ENCODE results near the gene PRCD.
A peak's percentile ranks its signal among the peaks of the same experiment; 100 is the strongest.
"Not testable (repeated sequence)": the region's sequence is repeated elsewhere in the genome, so short reads cannot be mapped to it uniquely, and the experiment has no call there.

The PRCD gene

DNA sequence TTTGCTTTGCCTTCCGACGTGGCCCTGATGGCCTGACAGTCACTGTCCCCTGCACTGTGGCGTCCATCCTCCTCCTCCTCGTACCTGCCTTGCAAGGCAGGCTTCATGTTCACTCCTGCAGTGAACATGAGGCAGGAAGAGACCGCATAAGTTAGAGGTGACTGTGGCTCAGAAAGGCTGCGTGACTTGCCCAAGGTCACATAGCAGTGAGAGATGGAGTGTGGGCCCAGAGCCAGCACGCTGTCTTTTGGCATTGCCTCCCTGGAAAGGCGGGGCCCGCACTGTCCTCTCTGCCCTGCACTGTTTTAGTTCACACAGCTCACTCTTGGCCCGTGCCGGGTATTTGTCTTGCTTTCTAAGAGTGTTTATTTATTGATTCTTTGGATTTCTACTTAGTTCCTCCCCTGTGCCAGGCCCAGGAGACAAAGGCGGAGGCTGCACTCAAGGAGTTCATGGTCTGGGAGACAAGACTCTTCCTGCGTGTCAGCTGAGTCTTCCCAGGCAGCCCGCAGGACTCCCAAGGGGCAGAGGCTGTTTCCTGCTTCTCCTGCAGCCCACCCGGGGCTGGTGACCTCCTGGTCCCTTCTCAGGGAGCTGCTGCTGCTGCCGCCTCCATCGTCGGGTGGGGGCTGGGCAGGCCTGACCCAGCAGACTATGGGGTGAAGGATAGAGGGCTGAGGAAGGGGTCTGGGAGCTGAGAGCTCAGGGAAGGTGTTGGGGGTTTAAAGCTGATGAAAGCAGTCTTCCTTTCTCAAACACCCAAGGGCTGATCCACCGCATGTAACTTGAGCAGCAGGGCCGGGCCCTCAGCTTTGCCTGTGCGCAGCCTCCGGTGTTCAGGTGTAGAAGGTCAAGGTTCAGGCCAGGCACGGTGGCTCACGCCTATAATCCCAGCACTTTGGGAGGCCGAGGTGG lies 15.0 kb upstream of the PRCD start:
- Histone ChIP-seq H3K4me3 (ENCODE audit: low read depth, low read length) (no peak overlapping the region), H3K9me3 (ENCODE audit: severe bottlenecking) (no peaks in the 10 kb centered on the region), H3K36me3 (no peaks in the 10 kb centered on the region), H3K27ac (peak overlapping the region; percentile 54), H3K27me3 (ENCODE audit: insufficient read depth, low read depth, severe bottlenecking) (no peaks in the 10 kb centered on the region)
- TF ChIP-seq, protein P1, sequence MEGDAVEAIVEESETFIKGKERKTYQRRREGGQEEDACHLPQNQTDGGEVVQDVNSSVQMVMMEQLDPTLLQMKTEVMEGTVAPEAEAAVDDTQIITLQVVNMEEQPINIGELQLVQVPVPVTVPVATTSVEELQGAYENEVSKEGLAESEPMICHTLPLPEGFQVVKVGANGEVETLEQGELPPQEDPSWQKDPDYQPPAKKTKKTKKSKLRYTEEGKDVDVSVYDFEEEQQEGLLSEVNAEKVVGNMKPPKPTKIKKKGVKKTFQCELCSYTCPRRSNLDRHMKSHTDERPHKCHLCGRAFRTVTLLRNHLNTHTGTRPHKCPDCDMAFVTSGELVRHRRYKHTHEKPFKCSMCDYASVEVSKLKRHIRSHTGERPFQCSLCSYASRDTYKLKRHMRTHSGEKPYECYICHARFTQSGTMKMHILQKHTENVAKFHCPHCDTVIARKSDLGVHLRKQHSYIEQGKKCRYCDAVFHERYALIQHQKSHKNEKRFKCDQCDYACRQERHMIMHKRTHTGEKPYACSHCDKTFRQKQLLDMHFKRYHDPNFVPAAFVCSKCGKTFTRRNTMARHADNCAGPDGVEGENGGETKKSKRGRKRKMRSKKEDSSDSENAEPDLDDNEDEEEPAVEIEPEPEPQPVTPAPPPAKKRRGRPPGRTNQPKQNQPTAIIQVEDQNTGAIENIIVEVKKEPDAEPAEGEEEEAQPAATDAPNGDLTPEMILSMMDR (IDR thresholded peaks at IDR 0.05; ENCODE audit: low read depth, low read length), result no peak
- no peak for DNase-seq

DNA sequence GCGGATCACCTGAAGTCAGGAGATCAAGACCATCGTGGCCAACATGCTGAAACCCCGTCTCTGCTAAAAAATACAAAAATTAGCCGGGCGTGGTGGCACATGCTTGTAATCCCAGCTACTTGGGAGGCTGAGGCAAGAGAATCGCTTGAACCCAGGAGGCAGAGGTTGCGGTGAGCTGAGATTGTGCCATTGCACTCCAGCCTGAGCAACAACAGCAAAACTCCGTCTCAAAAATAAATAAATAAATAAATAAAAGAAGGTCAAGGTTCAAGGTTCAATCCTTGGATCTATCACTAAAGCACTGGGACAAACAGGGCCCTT lies 14.4 kb upstream of the PRCD start:
- H3K27me3 ChIP-seq (ENCODE audit: insufficient read depth, low read depth, severe bottlenecking); DNase-seq; H3K9me3 ChIP-seq (ENCODE audit: severe bottlenecking); H3K36me3 ChIP-seq; H3K4me3 ChIP-seq (ENCODE audit: low read depth, low read length): not testable (repeated sequence)
- peak overlapping the region; percentile 54; the same call in 1 of the 2 replicates for H3K27ac ChIP-seq

DNA sequence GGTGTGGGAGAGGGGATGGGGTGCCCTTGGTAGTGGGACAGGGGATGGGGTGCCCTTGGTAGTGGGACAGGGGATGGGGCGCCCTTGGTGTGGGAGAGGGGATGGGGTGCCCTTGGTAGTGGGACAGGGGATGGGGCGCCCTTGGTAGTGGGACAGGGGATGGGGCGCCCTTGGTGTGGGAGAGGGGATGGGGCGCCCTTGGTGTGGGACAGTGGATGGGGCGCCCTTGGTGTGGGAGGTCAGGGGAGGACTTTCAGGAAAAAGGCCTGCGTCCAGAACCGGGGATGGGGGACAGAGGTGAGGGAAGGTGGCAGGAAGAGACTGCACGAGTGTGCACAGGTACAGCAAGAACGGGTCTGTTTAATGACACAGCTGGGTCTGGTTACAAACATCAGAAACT lies 12.8 kb upstream of the PRCD start:
- H3K4me3 ChIP-seq (ENCODE audit: low read depth, low read length); H3K36me3 ChIP-seq; H3K27me3 ChIP-seq (ENCODE audit: insufficient read depth, low read depth, severe bottlenecking); H3K27ac ChIP-seq; DNase-seq; H3K9me3 ChIP-seq (ENCODE audit: severe bottlenecking): not testable (repeated sequence)

DNA sequence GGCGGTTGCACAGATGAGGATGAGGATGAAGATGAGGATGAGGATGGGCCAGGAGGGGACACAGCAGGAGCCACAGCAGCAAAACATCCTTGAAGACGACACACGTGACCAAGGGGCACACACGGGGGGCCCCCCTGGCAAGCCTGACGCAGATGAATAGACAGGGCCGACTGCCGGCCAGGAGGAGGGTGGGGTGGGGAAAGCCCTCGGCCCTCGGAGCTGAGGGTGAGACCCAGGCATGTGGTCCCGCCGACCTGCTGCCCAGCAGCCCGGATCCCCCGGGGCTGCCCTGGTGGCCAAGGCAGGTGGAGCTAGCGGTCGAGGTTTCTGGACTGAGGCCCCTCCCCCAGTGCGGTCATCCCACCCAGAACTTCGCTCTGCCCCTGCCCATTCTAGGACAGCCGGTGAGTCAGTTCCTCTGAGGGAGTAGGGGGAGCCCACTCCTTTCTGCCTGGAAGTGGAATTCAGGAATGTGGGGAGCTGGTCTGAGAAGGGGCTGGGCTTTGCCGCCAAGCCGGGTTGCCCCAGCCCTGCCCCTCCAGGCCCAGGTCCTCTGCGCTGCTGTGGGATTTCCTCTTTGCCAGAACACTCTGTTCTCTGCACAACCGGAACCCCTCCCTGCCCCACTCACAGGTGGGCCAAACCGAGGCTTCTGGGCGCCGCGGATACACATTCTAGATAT lies 12.3 kb upstream of the PRCD start:
- Histone ChIP-seq H3K9me3 (ENCODE audit: severe bottlenecking) (no peaks in the 10 kb centered on the region), H3K4me3 (ENCODE audit: low read depth, low read length) (no peak overlapping the region), H3K27me3 (ENCODE audit: insufficient read depth, low read depth, severe bottlenecking) (no peaks in the 10 kb centered on the region)

DNA sequence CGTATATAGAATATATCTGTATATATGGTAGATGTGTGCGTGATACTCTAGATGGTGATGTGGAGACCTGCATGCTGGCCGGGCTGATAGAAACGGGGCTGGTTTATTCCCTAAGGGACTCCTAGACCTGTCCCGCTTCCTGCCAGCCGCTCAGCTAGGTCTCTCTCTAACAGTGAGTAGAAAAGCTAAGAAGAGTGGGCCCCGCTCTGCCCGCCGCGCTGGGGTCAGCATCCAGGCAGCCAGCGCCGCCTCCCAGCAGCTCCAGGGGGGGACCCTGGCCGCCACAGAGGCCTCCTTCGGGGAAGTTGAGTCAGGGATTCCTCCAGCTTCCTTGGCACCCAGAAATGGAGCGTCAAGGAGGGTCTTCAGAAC lies 11.7 kb upstream of the PRCD start:
- no peak overlapping the region for H3K27ac ChIP-seq
- H3K27me3 ChIP-seq (ENCODE audit: insufficient read depth, low read depth, severe bottlenecking), result no peaks in the 10 kb centered on the region
- H3K4me3 ChIP-seq (ENCODE audit: low read depth, low read length), result no peak overlapping the region
- DNase-seq, result no peak
- no peaks in the 10 kb centered on the region for H3K36me3 ChIP-seq
- H3K9me3 ChIP-seq (ENCODE audit: severe bottlenecking), result no peaks in the 10 kb centered on the region
- TF ChIP-seq, protein P1 (IDR thresholded peaks at IDR 0.05; ENCODE audit: low read depth, low read length), result no peak

More for the DNA sequence above, 12.3 kb upstream of the PRCD start:
- no peak for DNase-seq
- TF ChIP-seq, protein P1 (IDR thresholded peaks at IDR 0.05; ENCODE audit: low read depth, low read length), result no peak
- no peak overlapping the region for H3K27ac ChIP-seq
- H3K36me3 ChIP-seq, result no peaks in the 10 kb centered on the region

DNA sequence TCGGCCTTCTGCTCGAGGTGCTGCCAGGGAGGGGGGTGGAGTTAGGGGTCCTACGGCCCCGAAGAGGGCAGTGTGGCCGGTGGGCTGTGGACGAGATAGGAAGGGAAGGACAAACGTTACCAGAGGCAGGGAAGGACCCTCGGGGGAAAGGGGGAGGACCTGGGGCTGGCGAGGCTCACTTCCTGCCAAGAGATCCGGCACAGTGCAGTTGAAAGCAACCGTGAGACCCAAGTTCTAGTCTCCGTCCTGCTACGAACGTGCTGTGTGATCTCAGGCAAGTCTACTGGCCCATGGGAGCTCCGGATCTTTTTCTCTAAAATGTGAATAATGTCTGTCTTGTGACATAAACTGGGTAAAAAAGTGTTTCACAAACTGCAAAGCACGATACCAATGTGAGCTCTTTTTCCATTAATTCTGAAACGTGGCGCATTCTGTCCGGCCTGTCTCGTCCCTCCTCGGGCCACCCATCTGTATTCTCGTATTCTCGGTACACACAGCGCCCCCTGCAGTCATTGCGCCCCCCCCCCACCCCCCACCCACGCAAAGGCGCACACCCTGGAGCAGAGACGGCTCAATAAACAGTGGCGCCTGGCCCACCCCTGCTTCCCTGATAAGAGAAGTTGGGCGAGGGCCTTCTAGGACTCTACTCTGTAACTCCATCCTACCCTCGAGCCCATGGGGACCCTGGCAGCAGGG lies 11.2 kb upstream of the PRCD start:
- Histone ChIP-seq H3K4me3 (ENCODE audit: low read depth, low read length) (no peak overlapping the region), H3K9me3 (ENCODE audit: severe bottlenecking) (no peaks in the 10 kb centered on the region), H3K36me3 (no peaks in the 10 kb centered on the region), H3K27me3 (ENCODE audit: insufficient read depth, low read depth, severe bottlenecking) (no peaks in the 10 kb centered on the region), H3K27ac (no peak overlapping the region; the same call in 1 of the 2 replicates)
- TF ChIP-seq, protein P1 (IDR thresholded peaks at IDR 0.05; ENCODE audit: low read depth, low read length), result no peak
- DNase-seq, result no peak
